Caco-2 (cell line): ENCODE measurements around the gene CCDC194. TPM values are rescaled to one million over a fixed set of nuclear protein-coding genes. Genes with fewer than 3 reads are reported as not detected.

Source experiments
- BruUV-seq: library from RNA; stranded (reverse); fragments of 400-500 nt; replicated peaks from 2 replicates; lab custom pipeline; 2021; lab: Mats Ljungman, UMichigan
- CTCF ChIA-PET: fragments of 300-600 bp; sonication (Branson Sonifier 250); formaldehyde crosslinking; loops from one replicate; lab custom pipeline; 2022; ENCODE audit warnings: antibody characterized with exemption; lab: Charles Lee
- POLR2A ChIA-PET: fragments of 300-600 bp; sonication (Branson Sonifier 250); formaldehyde crosslinking; loops from one replicate; lab custom pipeline; 2022; ENCODE audit warnings: antibody characterized with exemption; lab: Charles Lee
- DNase-seq, 2 experiments: peaks; one replicate each; pipeline versions ENCODE4 v3.0.0 to v3.0.0-alpha.2; 2020 to 2022
- H3K27me3 ChIP-seq: replicated peaks from 2 replicates; pipeline ENCODE4 v1.6.0; 2011; ENCODE audit warnings: low read length; ENCODE audit not compliant: control insufficient read depth, insufficient read depth
- H3K36me3 ChIP-seq: 2 replicates; pipeline ENCODE4 v1.5.1; 2011; ENCODE audit warnings: low read length; ENCODE audit not compliant: control insufficient read depth, insufficient read depth
- H3K4me1 ChIP-seq: fragments of 250-450 bp; sonication (Bioruptor Pico); 2 replicates; pipeline ENCODE4 v1.5.1; 2020; ENCODE audit warnings: mild to moderate bottlenecking
- H3K4me3 ChIP-seq: 2 replicates; pipeline ENCODE4 v1.5.1; 2011; ENCODE audit warnings: low read depth, mild to moderate bottlenecking, control low read depth, low read length
- H3K9me3 ChIP-seq: fragments of 250-450 bp; sonication (Bioruptor Pico); 2 replicates; pipeline ENCODE4 v1.5.1; 2020; ENCODE audit warnings: mild to moderate bottlenecking, moderate library complexity
- H3K27ac Mint-ChIP-seq: one replicate; pipeline ENCODE4 v1.8.0; 2022; ENCODE audit warnings: mixed read lengths; ENCODE audit not compliant: unreplicated experiment
- H3K27me3 Mint-ChIP-seq: one replicate; pipeline ENCODE4 v1.8.0; 2022; ENCODE audit warnings: mixed read lengths; ENCODE audit not compliant: insufficient read depth, unreplicated experiment
- H3K36me3 Mint-ChIP-seq: one replicate; pipeline ENCODE4 v1.8.0; 2022; ENCODE audit warnings: mild to moderate bottlenecking, mixed read lengths; ENCODE audit not compliant: insufficient read depth, unreplicated experiment
- H3K4me1 Mint-ChIP-seq: one replicate; pipeline ENCODE4 v1.8.0; 2022; ENCODE audit warnings: low read depth, mixed read lengths; ENCODE audit not compliant: unreplicated experiment
- H3K4me3 Mint-ChIP-seq: one replicate; pipeline ENCODE4 v1.8.0; 2022; ENCODE audit warnings: mild to moderate bottlenecking, moderate library complexity, mixed read lengths; ENCODE audit not compliant: unreplicated experiment
- H3K9me3 Mint-ChIP-seq: one replicate; pipeline ENCODE4 v1.8.0; 2022; ENCODE audit warnings: mixed read lengths; ENCODE audit not compliant: unreplicated experiment
- intact Hi-C: fragments of 100-400 bp; cut with micrococcal nuclease; formaldehyde crosslinking; loops from one replicate; pipeline ENCODE4 v1.10.0; 2022; ENCODE audit not compliant: unreplicated experiment
- total RNA-seq: library from RNA; stranded (reverse); gene quantifications from 2 replicates; pipeline ENCODE4 v1.2.3, GENCODE V29; 2022
- TF ChIP-seq, protein P1 (sequence below), 2 experiments: fragments of 200-600 bp in 1 of 2; IDR thresholded peaks; 1 replicate in 1 of 2; 2 replicates in 1 of 2; pipeline versions ENCODE4 v1.5.1 to v1.8.0; 2011 to 2022; ENCODE audit warnings: antibody characterized with exemption in 1 of 2, control low read depth in 1 of 2, inconsistent platforms in 1 of 2, low read depth in 1 of 2, low read length in 1 of 2, mild to moderate bottlenecking in 1 of 2, moderate library complexity in 1 of 2; ENCODE audit not compliant: insufficient read depth in 1 of 2, severe bottlenecking in 1 of 2, unreplicated experiment in 1 of 2

CCDC194 gene
- total RNA-seq, 1 experiment from 2014 or later, result 1.3 TPM

DNA sequence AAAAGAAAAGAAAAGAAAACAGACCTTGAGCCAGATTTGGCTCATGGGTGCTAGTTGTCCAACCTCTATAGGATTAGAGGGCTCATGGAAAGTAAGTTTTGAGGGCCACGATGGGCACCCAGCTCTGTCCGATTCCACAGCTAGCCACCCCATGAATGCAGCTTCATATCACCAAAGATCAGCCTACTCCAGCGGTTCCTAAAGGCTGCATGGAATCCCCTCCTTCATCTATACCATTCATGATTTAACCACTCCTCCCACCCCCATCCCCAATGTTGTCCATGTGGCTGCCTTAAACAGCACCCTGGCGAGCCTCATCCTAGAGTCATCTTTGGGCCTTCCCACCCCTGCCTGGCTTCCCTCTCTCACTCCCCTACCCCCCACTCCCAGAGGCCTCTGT is 27.9 kb upstream of the CCDC194 start:
- no peak overlapping the region for H3K27ac Mint-ChIP-seq
- Histone ChIP-seq H3K4me3 (no peak overlapping the region), H3K36me3 (no peaks in the 10 kb centered on the region), H3K9me3 (no peaks in the 10 kb centered on the region), H3K4me1 (peaks cover 8% of the 10 kb centered on the region; the same call in 1 of the 2 replicates), H3K27me3 (no peaks in the 10 kb centered on the region)
- H3K27me3 Mint-ChIP-seq, result no peaks in the 10 kb centered on the region
- TF ChIP-seq, protein P1, sequence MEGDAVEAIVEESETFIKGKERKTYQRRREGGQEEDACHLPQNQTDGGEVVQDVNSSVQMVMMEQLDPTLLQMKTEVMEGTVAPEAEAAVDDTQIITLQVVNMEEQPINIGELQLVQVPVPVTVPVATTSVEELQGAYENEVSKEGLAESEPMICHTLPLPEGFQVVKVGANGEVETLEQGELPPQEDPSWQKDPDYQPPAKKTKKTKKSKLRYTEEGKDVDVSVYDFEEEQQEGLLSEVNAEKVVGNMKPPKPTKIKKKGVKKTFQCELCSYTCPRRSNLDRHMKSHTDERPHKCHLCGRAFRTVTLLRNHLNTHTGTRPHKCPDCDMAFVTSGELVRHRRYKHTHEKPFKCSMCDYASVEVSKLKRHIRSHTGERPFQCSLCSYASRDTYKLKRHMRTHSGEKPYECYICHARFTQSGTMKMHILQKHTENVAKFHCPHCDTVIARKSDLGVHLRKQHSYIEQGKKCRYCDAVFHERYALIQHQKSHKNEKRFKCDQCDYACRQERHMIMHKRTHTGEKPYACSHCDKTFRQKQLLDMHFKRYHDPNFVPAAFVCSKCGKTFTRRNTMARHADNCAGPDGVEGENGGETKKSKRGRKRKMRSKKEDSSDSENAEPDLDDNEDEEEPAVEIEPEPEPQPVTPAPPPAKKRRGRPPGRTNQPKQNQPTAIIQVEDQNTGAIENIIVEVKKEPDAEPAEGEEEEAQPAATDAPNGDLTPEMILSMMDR (IDR thresholded peaks at IDR 0.05; ENCODE audit: insufficient read depth in 1 of 2, low read depth in 1 of 2, low read length in 1 of 2, severe bottlenecking in 1 of 2, unreplicated experiment in 1 of 2), result no peak
- DNase-seq, result no peak
- H3K4me1 Mint-ChIP-seq, result peaks cover 6% of the 10 kb centered on the region
- H3K4me3 Mint-ChIP-seq, result no peak overlapping the region
- H3K9me3 Mint-ChIP-seq, result no peaks in the 10 kb centered on the region
- peaks cover 14% of the 10 kb centered on the region for H3K36me3 Mint-ChIP-seq
- POLR2A ChIA-PET, result no interaction called here
- CTCF ChIA-PET, result interaction anchor here (0.7 kb wide), 1 partner anchor 247 kb away, joined by 3 read pairs; no protein-coding TSS in a partner anchor
- intact Hi-C loops, result no loop called here
- BruUV-seq, result no TSS peak

DNA sequence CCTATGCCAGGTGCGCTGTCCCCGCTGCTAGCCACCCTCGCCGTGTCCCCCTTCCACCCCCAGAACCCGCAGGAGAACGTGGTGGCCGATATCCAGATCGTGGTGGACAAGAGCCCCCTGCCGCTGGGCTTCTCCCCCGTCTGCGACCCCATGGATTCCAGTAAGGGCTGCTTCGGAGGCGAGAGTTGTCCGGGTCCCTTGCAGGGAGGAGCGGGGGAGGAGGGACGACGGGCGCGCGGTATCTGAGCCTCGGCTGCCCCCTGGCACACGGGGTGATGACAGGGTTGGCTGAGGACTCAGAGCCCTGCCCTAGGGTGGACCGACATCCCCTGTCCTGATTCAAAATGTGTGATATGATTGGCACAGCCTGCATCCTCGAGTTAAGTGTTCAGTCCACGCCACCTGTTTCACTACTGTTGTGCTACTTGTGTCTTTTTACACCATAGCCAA is 26.5 kb upstream of the CCDC194 start:
- Histone ChIP-seq H3K4me3 (peak overlapping the region; percentile 85), H3K9me3 (no peaks in the 10 kb centered on the region), H3K27me3 (no peaks in the 10 kb centered on the region), H3K36me3 (no peaks in the 10 kb centered on the region), H3K4me1 (peaks cover 8% of the 10 kb centered on the region; the same call in 1 of the 2 replicates)
- TF ChIP-seq, protein P1 (IDR thresholded peaks at IDR 0.05; ENCODE audit: insufficient read depth in 1 of 2, low read depth in 1 of 2, low read length in 1 of 2, severe bottlenecking in 1 of 2, unreplicated experiment in 1 of 2), result no peak
- Mint-ChIP-seq H3K36me3 (peaks cover 14% of the 10 kb centered on the region), H3K27ac (peak overlapping the region; percentile 19), H3K4me1 (peaks cover 6% of the 10 kb centered on the region), H3K9me3 (no peaks in the 10 kb centered on the region), H3K27me3 (no peaks in the 10 kb centered on the region), H3K4me3 (peak overlapping the region; percentile 85)
- CTCF ChIA-PET, result no interaction called here
- POLR2A ChIA-PET, result no interaction called here
- peak in 1 of 2 experiments; percentile 24 for DNase-seq
- intact Hi-C loops, result no loop called here
- TSS peak; percentile 18 for BruUV-seq

DNA sequence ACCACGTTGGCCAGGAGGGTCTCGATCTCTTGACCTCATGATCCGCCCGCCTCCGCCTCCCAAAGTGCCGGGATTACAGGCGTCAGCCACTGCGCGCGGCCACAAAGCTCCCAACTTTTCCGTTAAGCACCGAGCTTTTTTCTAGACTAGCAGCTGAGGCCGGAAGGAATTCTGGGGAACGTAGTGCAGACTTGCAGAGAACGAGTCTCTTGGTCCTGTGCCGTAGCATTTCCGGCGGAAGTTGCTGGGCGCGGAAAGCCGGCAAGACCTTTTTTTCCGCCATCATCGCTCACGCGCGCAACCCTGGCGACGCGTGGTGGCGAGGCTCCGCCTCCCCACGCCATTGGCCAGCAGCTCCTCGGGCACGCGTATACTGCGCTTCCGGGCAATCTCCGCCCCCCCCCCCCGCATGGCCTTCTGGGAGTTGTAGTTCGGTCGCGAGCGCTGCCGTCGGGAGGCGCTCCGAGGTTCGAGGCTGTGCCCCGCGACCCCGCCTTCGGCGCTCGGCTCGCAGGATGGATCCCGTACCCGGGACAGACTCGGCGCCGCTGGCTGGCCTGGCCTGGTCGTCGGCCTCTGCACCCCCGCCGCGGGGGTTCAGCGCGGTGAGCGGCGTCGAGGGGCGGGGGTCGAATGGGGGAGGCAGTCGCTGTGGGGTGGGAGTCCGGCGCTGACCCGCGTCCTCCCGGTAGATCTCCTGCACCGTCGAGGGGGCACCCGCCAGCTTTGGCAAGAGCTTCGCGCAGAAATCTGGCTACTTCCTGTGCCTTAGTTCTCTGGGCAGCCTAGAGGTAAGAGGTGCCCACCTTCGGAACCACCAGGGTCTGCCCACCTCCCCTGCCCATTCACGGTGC is 25.9 kb upstream of the CCDC194 start, which contains the start of gene MVB12A:
Gene MVB12A (plus strand): TSS at position 427 of the 854 bp plus-strand sequence. CDS start 89 bp downstream, at position 516.
- intact Hi-C loops, result no loop called here
- no peaks in the 10 kb centered on the region for H3K9me3 Mint-ChIP-seq
- TF ChIP-seq, protein P1 (IDR thresholded peaks at IDR 0.05; ENCODE audit: insufficient read depth in 1 of 2, low read depth in 1 of 2, low read length in 1 of 2, severe bottlenecking in 1 of 2, unreplicated experiment in 1 of 2), result no peak
- H3K36me3 Mint-ChIP-seq, result peaks cover 14% of the 10 kb centered on the region
- ChIA-PET CTCF (interaction anchor here (0.6 to 1.4 kb wide), 8 partner anchors 10 to 347 kb away, joined by 3 to 6 read pairs (median 4); partner anchors contain the start of genes BST2 and DDA1), POLR2A (interaction anchor here (0.5 to 1.5 kb wide), 7 partner anchors 11 to 873 kb away, joined by 3 to 15 read pairs (median 5); partner anchors contain the start of genes BST2, DDA1, JUND and RPL18A)
- Histone ChIP-seq H3K36me3 (no peaks in the 10 kb centered on the region), H3K4me3 (peak within 1 kb of the TSS; percentile 85), H3K9me3 (no peaks in the 10 kb centered on the region), H3K4me1 (peaks cover 8% of the 10 kb centered on the region; the same call in 1 of the 2 replicates), H3K27me3 (no peaks in the 10 kb centered on the region)
- H3K4me1 Mint-ChIP-seq, result peaks cover 11% of the 10 kb centered on the region
- peak; percentile 95 to 97 for DNase-seq
- peak within 1 kb of the TSS; percentile 85 for H3K4me3 Mint-ChIP-seq
- no TSS peak for BruUV-seq
- H3K27ac Mint-ChIP-seq, result peak within 1 kb of the TSS; percentile 89
- H3K27me3 Mint-ChIP-seq, result no peaks in the 10 kb centered on the region
